HepG2 (cell line): ENCODE measurements around the gene CHRNB2. TPM values are rescaled to one million over a fixed set of nuclear protein-coding genes. Genes with fewer than 3 reads are reported as not detected.

ENCODE experiments used
- ATAC-seq: fragments of 200-7000 bp; cut with Tn5 transposase; 3 replicates; pipeline ENCODE4 v1.9.1; 2020; ENCODE audit warnings: mild to moderate bottlenecking, moderate library complexity
- BruUV-seq: library from RNA; stranded (reverse); fragments of 400-500 nt; replicated peaks from 2 replicates; lab custom pipeline; 2021; lab: Mats Ljungman, UMichigan
- CTCF ChIA-PET: fragments of 300-600 bp; formaldehyde crosslinking; extraction: SDS; loops from one replicate; lab custom pipeline; 2021; ENCODE audit warnings: low total read pairs, inconsistent platforms, low intra/inter-chr PET ratio; lab: Yijun Ruan, JAX
- POLR2A ChIA-PET: fragments of 350-600 bp; sonication (Branson Sonifier 250); formaldehyde crosslinking; loops from one replicate; lab custom pipeline; 2020; ENCODE audit warnings: antibody characterized with exemption, inconsistent platforms; lab: Yijun Ruan, JAX
- DNase-seq: peaks from one replicate; pipeline ENCODE4 v3.0.0-alpha.2; 2015; ENCODE audit warnings: low spot score
- FAIRE-seq: peaks from 3 replicates; lab custom pipeline; 2011; peaks lifted over from hg19 to GRCh38; lab: Jason Lieb, UNC
- H2AFZ ChIP-seq: one replicate; pipeline ENCODE4 v1.6.1; 2011; ENCODE audit warnings: low read length, inconsistent platforms
- H3K27ac ChIP-seq: fragments of 300-600 bp; 3 replicates; pipeline ENCODE4 v1.8.0; 2011; ENCODE audit warnings: mixed run types, mild to moderate bottlenecking, mixed read lengths, low read length, inconsistent platforms; ENCODE audit not compliant: insufficient read depth; ENCODE audit errors: extremely low read length
- H3K27me3 ChIP-seq, 2 experiments: fragments of 200-600 bp in 1 of 2; 2 replicates in 1 of 2; 3 replicates in 1 of 2; pipeline versions ENCODE4 v1.6.0 to v1.8.0; 2011; ENCODE audit warnings: low read length in 2 of 2, mild to moderate bottlenecking in 2 of 2, moderate library complexity in 2 of 2, inconsistent platforms in 1 of 2; ENCODE audit not compliant: insufficient read depth in 2 of 2, control insufficient read depth in 1 of 2
- H3K36me3 ChIP-seq, 2 experiments: fragments of 200-600 bp in 1 of 2; replicated peaks in 1 of 2; 2 replicates in 1 of 2; 3 replicates in 1 of 2; pipeline versions ENCODE4 v1.5.1 to v1.8.0; 2011; ENCODE audit warnings: low read length in 2 of 2, inconsistent platforms in 1 of 2; ENCODE audit not compliant: insufficient read depth in 2 of 2, control insufficient read depth in 1 of 2
- H3K4me1 ChIP-seq: 2 replicates; pipeline ENCODE4 v1.5.1; 2012; ENCODE audit warnings: low read length, inconsistent platforms; ENCODE audit not compliant: insufficient read depth
- H3K4me2 ChIP-seq: 2 replicates; pipeline ENCODE4 v1.6.0; 2011; ENCODE audit warnings: low read depth, low read length, inconsistent platforms
- H3K4me3 ChIP-seq, 3 experiments: fragments of 200-600 bp in 1 of 3; sonication (generic), shearing (Covaris generic) in 1 of 3; replicated peaks in 1 of 3; 2 replicates each; pipeline ENCODE4 v1.5.1; 2011 to 2016; ENCODE audit warnings: low read length in 3 of 3, inconsistent platforms in 2 of 3, low read depth in 2 of 3, mild to moderate bottlenecking in 2 of 3, control low read depth in 1 of 3, mixed read lengths in 1 of 3; ENCODE audit not compliant: insufficient read depth in 1 of 3
- H3K79me2 ChIP-seq: one replicate; pipeline ENCODE4 v1.6.1; 2011; ENCODE audit warnings: low read length, inconsistent platforms; ENCODE audit not compliant: insufficient read depth
- H3K9ac ChIP-seq: 2 replicates; pipeline ENCODE4 v1.6.0; 2011; ENCODE audit warnings: mild to moderate bottlenecking, low read depth, low read length, inconsistent platforms; ENCODE audit not compliant: insufficient read depth
- H3K9me3 ChIP-seq: 2 replicates; pipeline ENCODE4 v1.5.1; 2012; ENCODE audit warnings: mild to moderate bottlenecking, low read length
- H4K20me1 ChIP-seq: 2 replicates; pipeline ENCODE4 v1.6.0; 2011; ENCODE audit warnings: inconsistent platforms, mild to moderate bottlenecking, low read length, moderate library complexity; ENCODE audit not compliant: insufficient read depth
- AGO2 ChIP-seq: fragments of 200-400 bp; formaldehyde crosslinking; optimal IDR thresholded peaks from 2 replicates; pipeline ENCODE3; 2017; ENCODE audit warnings: mild to moderate bottlenecking, low read depth, low read length, moderate library complexity
- AKAP8 ChIP-seq: sonication (generic); formaldehyde crosslinking; IDR thresholded peaks from 2 replicates; pipeline ENCODE4 v1.5.1; 2020; ENCODE audit warnings: mild to moderate bottlenecking, missing genetic modification reagents
- NBN ChIP-seq: fragments of 450-650 bp; conservative IDR thresholded peaks from 2 replicates; pipeline ENCODE4 v1.6.1; 2017
- POLR2A ChIP-seq, 2 experiments: IDR thresholded peaks; 2 replicates each; pipeline ENCODE4 v1.6.1; 2011; ENCODE audit warnings: low read depth in 2 of 2, low read length in 2 of 2, mild to moderate bottlenecking in 1 of 2, moderate library complexity in 1 of 2; ENCODE audit not compliant: insufficient read depth in 1 of 2
- POLR2AphosphoS2 ChIP-seq: IDR thresholded peaks from 2 replicates; pipeline ENCODE4 v1.6.1; 2011; ENCODE audit warnings: low read depth, low read length, improper control_type of control experiment
- RBM22 ChIP-seq: fragments of 200-400 bp; formaldehyde crosslinking; optimal IDR thresholded peaks from 2 replicates; pipeline ENCODE3; 2017; ENCODE audit warnings: mild to moderate bottlenecking, low read length, moderate library complexity
- WGBS: methylation state at CpG from one replicate; pipeline ENCODE4 v1.1.6; 2017; ENCODE audit warnings: low lambda C conversion rate; 5-methylcytosine and 5-hydroxymethylcytosine counted together
- in situ Hi-C: cut with HindIII; loops from 2 replicates; pipeline ENCODE4 v1.10.0; 2017; ENCODE audit warnings: low pct_unique_long_range_greater_than_20kb; ENCODE audit not compliant: extremely low pct_ligation_motif_present
- intact Hi-C: fragments of 100-400 bp; cut with micrococcal nuclease; formaldehyde crosslinking; loops from one replicate; pipeline ENCODE4 v1.10.0; 2022; ENCODE audit not compliant: unreplicated experiment
- polyA plus RNA-seq, 8 experiments: library from polyadenylated mRNA; depleted of rRNA in 3 of 8; stranded (reverse) in 7 of 8; unstranded in 1 of 8; fragments of >200 nt; fragmentation: Illumina TruSeq in 4 of 8; extraction: Trizol in 4 of 8; gene quantifications; 2 replicates each; pipeline versions ENCODE4 v1.2.1 to v1.2.3, GENCODE V29; 2011 to 2016; ENCODE audit warnings: low read depth in 4 of 8, missing spikeins in 1 of 8, mixed read lengths in 1 of 8; ENCODE audit not compliant: insufficient read depth in 1 of 8
- total RNA-seq, 5 experiments: library from RNA; depleted of rRNA; stranded (reverse); fragments of >200 nt; fragmentation: Illumina TruSeq; extraction: Trizol; gene quantifications; 2 replicates each; pipeline ENCODE4 v1.2.3, GENCODE V29; 2016; ENCODE audit warnings: low read depth in 1 of 5
- TF ChIP-seq, protein P1 (sequence below): IDR thresholded peaks from 2 replicates; pipeline ENCODE4 v1.6.1; 2016; ENCODE audit warnings: mild to moderate bottlenecking
- TF ChIP-seq, protein P2 (sequence below): IDR thresholded peaks from 2 replicates; pipeline ENCODE4 v1.6.1; 2016; ENCODE audit warnings: low read depth, borderline replicate concordance

The CHRNB2 gene
- total and polyA plus RNA-seq, 2 of the 13 experiments (the other 11 are each of a cell fraction or from before 2014, with no cell fraction given): 0.03 to 0.07 TPM

DNA sequence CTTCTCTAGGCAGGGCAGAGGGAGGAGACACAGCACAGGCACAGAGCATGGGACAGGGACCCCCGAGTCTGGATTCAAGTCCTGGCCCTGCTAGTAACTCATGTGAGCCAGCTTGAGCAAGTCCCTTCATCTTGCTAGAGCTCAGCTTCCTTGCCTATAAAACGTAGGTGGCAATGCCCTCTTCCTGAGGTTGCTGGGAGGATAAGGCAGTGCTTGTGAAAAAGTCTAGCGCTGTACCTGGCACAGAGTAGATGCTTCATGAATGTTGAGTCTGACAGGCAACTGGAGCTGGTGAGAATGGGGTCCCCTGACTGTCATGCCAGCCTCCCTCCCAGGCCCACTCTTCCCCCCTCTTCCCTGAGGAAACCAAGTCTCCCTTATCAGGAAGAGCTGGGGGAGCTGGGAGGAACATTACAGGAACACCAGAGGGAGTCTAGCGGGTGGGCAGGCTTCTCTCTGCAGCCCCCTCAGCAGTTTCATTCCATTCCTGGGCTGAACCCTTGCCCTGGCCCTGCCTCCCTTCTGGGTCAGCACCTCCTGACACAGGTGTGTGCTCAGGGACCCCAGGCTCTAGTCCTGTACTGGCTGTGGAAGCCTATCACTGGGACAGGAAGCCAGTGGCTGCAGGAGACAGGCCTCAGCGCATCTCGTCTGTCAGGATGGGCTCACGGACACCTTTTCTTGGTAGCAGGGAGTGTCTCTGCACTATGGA, 9.9 kb downstream of the CHRNB2 start:
- H2AFZ ChIP-seq: no peak overlapping the region
- H3K9me3 ChIP-seq: no peaks in the 10 kb centered on the region
- no peaks in the 10 kb centered on the region for H3K79me2 ChIP-seq
- in situ Hi-C loops: no loop called here
- H3K9ac ChIP-seq: no peak overlapping the region
- TF ChIP-seq POLR2AphosphoS2 (peak; percentile 73; the same call in 1 of the 2 replicates), AGO2 (peak; percentile 25), NBN (no peak), AKAP8 (CRISPR knock-in tag) (0 out of 2 replicates have a peak, but pooled peaks have one; percentile 54), POLR2A (IDR thresholded peaks at IDR 0.05; ENCODE audit: insufficient read depth in 1 of 2, low read depth in 2 of 2, low read length in 2 of 2) (0 out of 4 replicates have a peak, but pooled peaks of 1 of the 2 experiments have one; percentile 15), RBM22 (peak; percentile 24)
- TF ChIP-seq, protein P1, sequence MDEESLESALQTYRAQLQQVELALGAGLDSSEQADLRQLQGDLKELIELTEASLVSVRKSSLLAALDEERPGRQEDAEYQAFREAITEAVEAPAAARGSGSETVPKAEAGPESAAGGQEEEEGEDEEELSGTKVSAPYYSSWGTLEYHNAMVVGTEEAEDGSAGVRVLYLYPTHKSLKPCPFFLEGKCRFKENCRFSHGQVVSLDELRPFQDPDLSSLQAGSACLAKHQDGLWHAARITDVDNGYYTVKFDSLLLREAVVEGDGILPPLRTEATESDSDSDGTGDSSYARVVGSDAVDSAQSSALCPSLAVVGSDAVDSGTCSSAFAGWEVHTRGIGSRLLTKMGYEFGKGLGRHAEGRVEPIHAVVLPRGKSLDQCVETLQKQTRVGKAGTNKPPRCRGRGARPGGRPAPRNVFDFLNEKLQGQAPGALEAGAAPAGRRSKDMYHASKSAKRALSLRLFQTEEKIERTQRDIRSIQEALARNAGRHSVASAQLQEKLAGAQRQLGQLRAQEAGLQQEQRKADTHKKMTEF (CRISPR knock-in tag): no peak
- TF ChIP-seq, protein P2, sequence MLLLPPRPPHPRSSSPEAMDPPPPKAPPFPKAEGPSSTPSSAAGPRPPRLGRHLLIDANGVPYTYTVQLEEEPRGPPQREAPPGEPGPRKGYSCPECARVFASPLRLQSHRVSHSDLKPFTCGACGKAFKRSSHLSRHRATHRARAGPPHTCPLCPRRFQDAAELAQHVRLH (CRISPR knock-in tag): no peak
- CTCF ChIA-PET: no interaction called here
- H3K4me3 ChIP-seq: no peak overlapping the region
- H3K4me2 ChIP-seq: no peak overlapping the region
- WGBS: 86% methylated on average over 2 of the region's 7 CpGs
- H3K27ac ChIP-seq: no peak overlapping the region
- POLR2A ChIA-PET: interaction anchor here (1.0 kb wide), 1 partner anchor 9 kb away, joined by 3 read pairs; no protein-coding TSS in a partner anchor
- FAIRE-seq: no peak
- intact Hi-C loops: no loop called here
- no TSS peak for BruUV-seq
- no peaks in the 10 kb centered on the region for H3K4me1 ChIP-seq
- no peak for DNase-seq
- H3K27me3 ChIP-seq: peaks cover 0 to 3% of the 10 kb centered on the region in 2 experiments; a peak in 1 of 5 replicates
- H3K36me3 ChIP-seq: peaks cover 7 to 30% of the 10 kb centered on the region in 2 experiments; a peak in 4 of 5 replicates
- no peaks in the 10 kb centered on the region for H4K20me1 ChIP-seq
- peak; percentile 6; the same call in 2 of the 3 replicates for ATAC-seq
